ENCODE measurements around the gene CALCB. TPM values are rescaled to one million over a fixed set of nuclear protein-coding genes. Genes with fewer than 3 reads are reported as not detected.

The CALCB gene
- total RNA-seq, 1 donor from 2014 or later, result 0.53 TPM

- Histone ChIP-seq H3K4me3 (ENCODE audit: low read depth, low read length) (no peak overlapping the region), H3K36me3 (ENCODE audit: control insufficient read depth, insufficient read depth, low read length) (no peaks in the 10 kb centered on the region), H3K27me3 (ENCODE audit: control insufficient read depth, insufficient read depth, low read length) (peaks cover 10% of the 10 kb centered on the region)
- FAIRE-seq (no peak), DNase-seq (ENCODE audit: low read depth) (no peak)
- no peak for TF ChIP-seq CTCF (IDR thresholded peaks at IDR 0.05; ENCODE audit: insufficient read depth, low read length, severe bottlenecking)
These were observed 1.7 kb upstream of the CALCB start for GRCh38 chr11:15071556-15072255.

GRCh38 chr11:15072551-15073143, 746 bp upstream of the CALCB start:
- peaks cover 10% of the 10 kb centered on the region for H3K27me3 ChIP-seq (ENCODE audit: control insufficient read depth, insufficient read depth, low read length)
- no peak for DNase-seq (ENCODE audit: low read depth)
- no peak for TF ChIP-seq CTCF (IDR thresholded peaks at IDR 0.05; ENCODE audit: insufficient read depth, low read length, severe bottlenecking)
- H3K4me3 ChIP-seq (ENCODE audit: low read depth, low read length), result no peak overlapping the region
- FAIRE-seq, result no peak
- H3K36me3 ChIP-seq (ENCODE audit: control insufficient read depth, insufficient read depth, low read length), result no peaks in the 10 kb centered on the region

- peak; percentile 91 for TF ChIP-seq CTCF (IDR thresholded peaks at IDR 0.05; ENCODE audit: insufficient read depth, low read length, severe bottlenecking)
- peak; percentile 60 for DNase-seq (ENCODE audit: low read depth)
These were observed 1.1 kb downstream of the CALCB start for GRCh38 chr11:15074206-15075161.

GRCh38 chr11:15075162-15075526, 1.8 kb downstream of the CALCB start:
- H3K4me3 ChIP-seq (ENCODE audit: low read depth, low read length), result no peak overlapping the region
- DNase-seq (ENCODE audit: low read depth), result no peak
- peaks cover 10% of the 10 kb centered on the region for H3K27me3 ChIP-seq (ENCODE audit: control insufficient read depth, insufficient read depth, low read length)
- no peaks in the 10 kb centered on the region for H3K36me3 ChIP-seq (ENCODE audit: control insufficient read depth, insufficient read depth, low read length)
- TF ChIP-seq CTCF (IDR thresholded peaks at IDR 0.05; ENCODE audit: insufficient read depth, low read length, severe bottlenecking), result no peak
- FAIRE-seq, result no peak

More at GRCh38 chr11:15074206-15075161, 1.1 kb downstream of the CALCB start:
- H3K27me3 ChIP-seq (ENCODE audit: control insufficient read depth, insufficient read depth, low read length), result peaks cover 10% of the 10 kb centered on the region
- H3K4me3 ChIP-seq (ENCODE audit: low read depth, low read length), result no peak overlapping the region
- H3K36me3 ChIP-seq (ENCODE audit: control insufficient read depth, insufficient read depth, low read length), result no peaks in the 10 kb centered on the region
- peak; percentile 7 for FAIRE-seq

- no peaks in the 10 kb centered on the region for H3K27me3 ChIP-seq (ENCODE audit: control insufficient read depth, insufficient read depth, low read length)
- no peaks in the 10 kb centered on the region for H3K36me3 ChIP-seq (ENCODE audit: control insufficient read depth, insufficient read depth, low read length)
- DNase-seq (ENCODE audit: low read depth) (no peak), FAIRE-seq (no peak)
- H3K4me3 ChIP-seq (ENCODE audit: low read depth, low read length), result no peak overlapping the region
- TF ChIP-seq CTCF (IDR thresholded peaks at IDR 0.05; ENCODE audit: insufficient read depth, low read length, severe bottlenecking), result no peak
These were observed 17.8 kb downstream of the CALCB start for GRCh38 chr11:15091175-15091574.
